GM12878 (cell line): Measurements from ENCODE around the gene CSF3R. TPM values are rescaled to one million over a fixed set of nuclear protein-coding genes. Genes with fewer than 3 reads are reported as not detected.

Experiments
- ATAC-seq: fragments of 200-7000 bp; cut with Tn5 transposase; 3 replicates; pipeline ENCODE4 v1.9.1; 2020; ENCODE audit warnings: mild to moderate bottlenecking, moderate library complexity
- BruUV-seq: library from RNA; stranded (reverse); fragments of 400-500 nt; replicated peaks from 2 replicates; lab custom pipeline; 2021; lab: Mats Ljungman, UMichigan
- CTCF ChIA-PET: fragments of 300-600 bp; sonication (Branson Sonifier 250); formaldehyde crosslinking; extraction: SDS; loops from one replicate; lab custom pipeline; 2021; ENCODE audit warnings: inconsistent platforms; lab: Yijun Ruan, JAX
- POLR2A ChIA-PET: fragments of 350-600 bp; formaldehyde crosslinking; extraction: SDS; loops from one replicate; lab custom pipeline; 2021; ENCODE audit warnings: inconsistent platforms; lab: Charles Lee
- RAD21 ChIA-PET: fragments of 300-600 bp; sonication (Branson Sonifier 250); formaldehyde crosslinking; loops from one replicate; lab custom pipeline; 2023; ENCODE audit warnings: antibody characterized with exemption; ENCODE audit not compliant: unreplicated experiment; lab: Charles Lee
- SMC1A ChIA-PET: fragments of 300-600 bp; sonication (Branson Sonifier 250); formaldehyde crosslinking; loops from one replicate; lab custom pipeline; 2023; ENCODE audit not compliant: unreplicated experiment, uncharacterized antibody; lab: Charles Lee
- DNase-seq: peaks from one replicate; pipeline ENCODE4 v3.0.0-alpha.2; 2011; ENCODE audit warnings: low read depth, low spot score
- FAIRE-seq: peaks from 3 replicates; lab custom pipeline; 2011; peaks lifted over from hg19 to GRCh38; lab: Jason Lieb, UNC
- H2AFZ ChIP-seq: 2 replicates; pipeline ENCODE4 v1.6.0; 2011; ENCODE audit warnings: low read depth, low read length, control low read depth; ENCODE audit not compliant: control insufficient read depth
- H3K27ac ChIP-seq: 2 replicates; pipeline ENCODE4 v1.5.1; 2011; ENCODE audit warnings: control low read depth; ENCODE audit not compliant: control insufficient read depth, insufficient read depth
- H3K27me3 ChIP-seq, 2 experiments: replicated peaks in 1 of 2; 2 replicates each; pipeline versions ENCODE4 v1.6.0 to v1.6.1; 2011; ENCODE audit warnings: low read length in 1 of 2; ENCODE audit not compliant: control insufficient read depth in 2 of 2, insufficient read depth in 2 of 2
- H3K36me3 ChIP-seq, 2 experiments: 2 replicates each; pipeline ENCODE4 v1.5.1; 2011; ENCODE audit warnings: low read length in 1 of 2; ENCODE audit not compliant: control insufficient read depth in 2 of 2, insufficient read depth in 2 of 2
- H3K4me1 ChIP-seq: 2 replicates; pipeline ENCODE4 v1.6.1; 2011; ENCODE audit warnings: mild to moderate bottlenecking, low read length, moderate library complexity, mixed read lengths; ENCODE audit not compliant: control insufficient read depth, insufficient read depth
- H3K4me2 ChIP-seq: 2 replicates; pipeline ENCODE4 v1.6.0; 2011; ENCODE audit warnings: control low read depth; ENCODE audit not compliant: control insufficient read depth, insufficient read depth
- H3K4me3 ChIP-seq: fragments of 200-600 bp; sonication (generic); 2 replicates; pipeline ENCODE4 v1.5.1; 2016
- H3K79me2 ChIP-seq: 2 replicates; pipeline ENCODE4 v1.6.0; 2011; ENCODE audit warnings: low read length; ENCODE audit not compliant: control insufficient read depth, insufficient read depth
- H3K9ac ChIP-seq: 2 replicates; pipeline ENCODE4 v1.8.0; 2011; ENCODE audit warnings: low read length, control low read depth, mixed read lengths; ENCODE audit not compliant: control insufficient read depth, insufficient read depth
- H3K9me3 ChIP-seq: replicated peaks from 3 replicates; pipeline ENCODE4 v1.5.1; 2011; ENCODE audit warnings: mild to moderate bottlenecking, low read length; ENCODE audit not compliant: control insufficient read depth, insufficient read depth
- H4K20me1 ChIP-seq: 2 replicates; pipeline ENCODE4 v1.6.0; 2011; ENCODE audit not compliant: control insufficient read depth, insufficient read depth
- BCL11A ChIP-seq: IDR thresholded peaks from 2 replicates; pipeline ENCODE4 v1.6.1; 2011; ENCODE audit warnings: low read depth, low read length
- IKZF1 ChIP-seq: fragments of 450-650 bp; conservative IDR thresholded peaks from 2 replicates; pipeline ENCODE4 v1.6.1; 2017; ENCODE audit warnings: antibody characterized with exemption, mild to moderate bottlenecking
- IKZF2 ChIP-seq, 2 experiments: fragments of 450-650 bp; IDR thresholded peaks; 2 replicates each; pipeline ENCODE4 v1.6.1; 2017; ENCODE audit warnings: mild to moderate bottlenecking in 2 of 2, moderate library complexity in 2 of 2
- IRF4 ChIP-seq: IDR thresholded peaks from 2 replicates; pipeline ENCODE4 v1.6.1; 2011; ENCODE audit warnings: low read depth, low read length
- KDM1A ChIP-seq: fragments of 200-600 bp; sonication (generic); IDR thresholded peaks from 2 replicates; pipeline ENCODE4 v1.6.1; 2016; ENCODE audit warnings: borderline replicate concordance
- MTA2 ChIP-seq: fragments of 450-650 bp; IDR thresholded peaks from 2 replicates; pipeline ENCODE4 v1.6.1; 2016; ENCODE audit warnings: low read depth, mild to moderate bottlenecking, moderate library complexity
- MYB ChIP-seq: fragments of 150-350 bp; IDR thresholded peaks from 2 replicates; pipeline ENCODE4 v1.6.1; 2014; ENCODE audit warnings: mild to moderate bottlenecking, low read depth, low read length, borderline replicate concordance
- NR2C1 ChIP-seq: fragments of 450-650 bp; IDR thresholded peaks from 2 replicates; pipeline ENCODE4 v1.6.1; 2017; ENCODE audit warnings: antibody characterized with exemption, mild to moderate bottlenecking, moderate library complexity
- POLR2AphosphoS2 ChIP-seq: IDR thresholded peaks from 2 replicates; pipeline ENCODE4 v1.6.1; 2011; ENCODE audit warnings: low read depth, mild to moderate bottlenecking, low read length, improper control_type of control experiment, moderate library complexity
- RB1 ChIP-seq: fragments of 450-650 bp; formaldehyde crosslinking; IDR thresholded peaks from 2 replicates; pipeline ENCODE4 v1.6.1; 2017; ENCODE audit warnings: mild to moderate bottlenecking, borderline replicate concordance
- RBBP5 ChIP-seq: fragments of 200-600 bp; sonication (generic); conservative IDR thresholded peaks from 2 replicates; pipeline ENCODE4 v1.6.1; 2016
- TBL1XR1 ChIP-seq: IDR thresholded peaks from 2 replicates; pipeline ENCODE4 v1.6.1; 2012; ENCODE audit warnings: low read depth, low read length, improper control_type of control experiment
- TCF12 ChIP-seq: IDR thresholded peaks from 2 replicates; pipeline ENCODE4 v1.6.1; 2011; ENCODE audit warnings: low read depth, mild to moderate bottlenecking, low read length
- ZNF622 ChIP-seq: fragments of 450-650 bp; IDR thresholded peaks from 2 replicates; pipeline ENCODE4 v1.6.1; 2017; ENCODE audit warnings: mild to moderate bottlenecking, inconsistent platforms
- ZZZ3 ChIP-seq: IDR thresholded peaks from 2 replicates; pipeline ENCODE4 v1.6.1; 2011; ENCODE audit warnings: low read depth; ENCODE audit not compliant: control insufficient read depth, insufficient read length
- WGBS: methylation state at CpG from one replicate; pipeline ENCODE4 v1.1.6; 2016; ENCODE audit warnings: low lambda C conversion rate; ENCODE audit not compliant: insufficient replicate concordance, insufficient coverage; ENCODE audit errors: missing lambda C conversion rate; 5-methylcytosine and 5-hydroxymethylcytosine counted together
- in situ Hi-C: fragments of 300-500 bp; cut with MboI; formaldehyde crosslinking; loops from 9 replicates; pipeline ENCODE4 v1.14.3; 2018; ENCODE audit warnings: mixed read lengths
- intact Hi-C: fragments of 100-400 bp; cut with micrococcal nuclease; formaldehyde crosslinking; loops from one replicate; pipeline ENCODE4 v1.14.2; 2022; ENCODE audit not compliant: unreplicated experiment
- polyA plus RNA-seq, 11 experiments: library from polyadenylated mRNA; depleted of rRNA in 4 of 11; unstranded in 6 of 11; stranded (reverse) in 5 of 11; fragments of >200 nt; fragmentation: Nextera tagmentation in 4 of 11; fragmentation: Illumina TruSeq in 1 of 11; extraction: Ambion mirVana in 4 of 11; extraction: Trizol in 1 of 11; gene quantifications; 1 replicate in 1 of 11; 2 replicates in 10 of 11; pipeline versions ENCODE4 v1.2.1 to v1.2.3, GENCODE V29; 2011 to 2016; ENCODE audit warnings: inconsistent platforms in 2 of 11, missing spikeins in 2 of 11, low read depth in 1 of 11
- total RNA-seq, 4 experiments: library from RNA; depleted of rRNA in 3 of 4; stranded (reverse); fragments of >200 nt in 3 of 4; fragmentation: Illumina TruSeq in 1 of 4; extraction: Trizol in 1 of 4; gene quantifications; 2 replicates each; pipeline versions ENCODE4 v1.2.1 to v1.2.3, GENCODE V29; 2013 to 2021
- TF ChIP-seq, protein P1 (sequence below): fragments of 450-650 bp; formaldehyde crosslinking; IDR thresholded peaks from 2 replicates; pipeline ENCODE4 v1.5.0; 2022; ENCODE audit warnings: mild to moderate bottlenecking, missing genetic modification characterization
- TF ChIP-seq, protein P2 (sequence below), 3 experiments: IDR thresholded peaks in 2 of 3; conservative IDR thresholded peaks in 1 of 3; 2 replicates each; pipeline ENCODE4 v1.5.1; 2011; ENCODE audit warnings: low read depth in 3 of 3, low read length in 3 of 3, mild to moderate bottlenecking in 3 of 3, control low read depth in 2 of 3, moderate library complexity in 2 of 3, inconsistent platforms in 1 of 3, mixed read lengths in 1 of 3; ENCODE audit not compliant: control insufficient read depth in 2 of 3, insufficient read depth in 1 of 3; ENCODE audit errors: extremely low read depth in 1 of 3
- TF ChIP-seq, protein P3 (sequence below): IDR thresholded peaks from 2 replicates; pipeline ENCODE4 v1.6.1; 2012; ENCODE audit warnings: low read length, inconsistent platforms

The CSF3R gene
- total and polyA plus RNA-seq, 10 of the 15 experiments (the other 5 are each of a cell fraction or from before 2014, with no cell fraction given) = 0.13 TPM; not detected in 9

DNA sequence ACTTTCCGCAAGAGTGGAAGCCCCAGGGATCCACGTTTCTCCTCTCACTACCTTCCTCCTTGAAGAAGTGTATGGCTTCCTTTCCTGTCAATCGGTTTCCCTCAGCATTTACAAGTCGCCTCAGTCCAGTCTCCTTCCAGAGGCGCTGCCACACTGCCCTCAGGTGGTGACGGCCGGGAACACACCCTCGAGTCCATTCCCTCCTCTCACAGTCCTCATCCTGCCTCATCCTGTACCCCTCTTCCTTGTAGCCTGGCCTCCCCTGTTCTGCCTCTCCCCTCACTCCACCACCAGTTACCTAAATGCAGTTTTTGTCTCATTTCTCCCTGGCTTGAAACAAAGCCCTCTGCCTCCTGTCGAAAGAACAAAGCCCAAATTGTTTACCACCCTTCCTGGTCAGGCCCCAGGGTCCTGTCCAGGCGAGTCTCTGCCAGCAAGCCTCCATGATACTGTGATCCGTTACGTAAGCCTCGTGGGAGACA is 61.8 kb downstream of the CSF3R start:
- intact Hi-C loops = loop anchor here (1.0 to 5.0 kb wide), 3 partner anchors 79 to 324 kb away; partner anchors contain the start of gene TRAPPC3
- peak; percentile 100 for ATAC-seq
- H3K79me2 ChIP-seq = no peaks in the 10 kb centered on the region
- no TSS peak for BruUV-seq
- H3K4me2 ChIP-seq = peak overlapping the region; percentile 75; the same call in 1 of the 2 replicates
- no peaks in the 10 kb centered on the region for H3K36me3 ChIP-seq
- peaks cover 6% of the 10 kb centered on the region; the same call in 1 of the 2 replicates for H3K4me1 ChIP-seq
- POLR2A ChIA-PET = interaction anchor here (1.0 to 1.3 kb wide), 3 partner anchors 36 to 135 kb away, joined by 3 to 4 read pairs (median 3); partner anchors contain the start of gene STK40
- in situ Hi-C loops = loop anchor here (5.0 kb wide), 1 partner anchor 74 kb away; no protein-coding TSS in a partner anchor
- no peaks in the 10 kb centered on the region for H3K27me3 ChIP-seq
- SMC1A ChIA-PET = interaction anchor here (0.6 to 2.9 kb wide), 17 partner anchors 32 to 271 kb away, joined by 3 to 16 read pairs (median 5); partner anchors contain the start of genes EVA1B and TRAPPC3
- H3K9ac ChIP-seq = peak overlapping the region; percentile 40; the same call in 1 of the 2 replicates
- H3K4me3 ChIP-seq = no peak overlapping the region
- no peaks in the 10 kb centered on the region for H3K9me3 ChIP-seq
- peak overlapping the region; percentile 93 for H2AFZ ChIP-seq
- FAIRE-seq = peak; percentile 97
- CTCF ChIA-PET = interaction anchor here (0.7 to 5.0 kb wide), 16 partner anchors 18 to 271 kb away, joined by 3 to 59 read pairs (median 8); partner anchors contain the start of genes EVA1B and TRAPPC3
- H3K27ac ChIP-seq = peak overlapping the region; percentile 31; the same call in 1 of the 2 replicates
- WGBS = 15% methylated on average over 13 of the region's 13 CpGs
- DNase-seq = peak; percentile 74
- RAD21 ChIA-PET = interaction anchor here (1.1 to 4.6 kb wide), 9 partner anchors 30 to 326 kb away, joined by 3 to 37 read pairs (median 6); partner anchors contain the start of gene EVA1B
- no peaks in the 10 kb centered on the region for H4K20me1 ChIP-seq
- TF ChIP-seq, protein P1, sequence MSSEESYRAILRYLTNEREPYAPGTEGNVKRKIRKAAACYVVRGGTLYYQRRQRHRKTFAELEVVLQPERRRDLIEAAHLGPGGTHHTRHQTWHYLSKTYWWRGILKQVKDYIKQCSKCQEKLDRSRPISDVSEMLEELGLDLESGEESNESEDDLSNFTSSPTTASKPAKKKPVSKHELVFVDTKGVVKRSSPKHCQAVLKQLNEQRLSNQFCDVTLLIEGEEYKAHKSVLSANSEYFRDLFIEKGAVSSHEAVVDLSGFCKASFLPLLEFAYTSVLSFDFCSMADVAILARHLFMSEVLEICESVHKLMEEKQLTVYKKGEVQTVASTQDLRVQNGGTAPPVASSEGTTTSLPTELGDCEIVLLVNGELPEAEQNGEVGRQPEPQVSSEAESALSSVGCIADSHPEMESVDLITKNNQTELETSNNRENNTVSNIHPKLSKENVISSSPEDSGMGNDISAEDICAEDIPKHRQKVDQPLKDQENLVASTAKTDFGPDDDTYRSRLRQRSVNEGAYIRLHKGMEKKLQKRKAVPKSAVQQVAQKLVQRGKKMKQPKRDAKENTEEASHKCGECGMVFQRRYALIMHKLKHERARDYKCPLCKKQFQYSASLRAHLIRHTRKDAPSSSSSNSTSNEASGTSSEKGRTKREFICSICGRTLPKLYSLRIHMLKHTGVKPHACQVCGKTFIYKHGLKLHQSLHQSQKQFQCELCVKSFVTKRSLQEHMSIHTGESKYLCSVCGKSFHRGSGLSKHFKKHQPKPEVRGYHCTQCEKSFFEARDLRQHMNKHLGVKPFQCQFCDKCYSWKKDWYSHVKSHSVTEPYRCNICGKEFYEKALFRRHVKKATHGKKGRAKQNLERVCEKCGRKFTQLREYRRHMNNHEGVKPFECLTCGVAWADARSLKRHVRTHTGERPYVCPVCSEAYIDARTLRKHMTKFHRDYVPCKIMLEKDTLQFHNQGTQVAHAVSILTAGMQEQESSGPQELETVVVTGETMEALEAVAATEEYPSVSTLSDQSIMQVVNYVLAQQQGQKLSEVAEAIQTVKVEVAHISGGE (CRISPR knock-in tag) = no peak
- TF ChIP-seq KDM1A (no peak), NR2C1 (no peak), IKZF1 (no peak; the same call in 1 of the 2 replicates), TCF12 (no peak), TBL1XR1 (no peak), IKZF2 (IDR thresholded peaks at IDR 0.05) (no peak), MTA2 (no peak), POLR2AphosphoS2 (no peak), ZNF622 (no peak), RB1 (peak; percentile 84; the same call in 1 of the 2 replicates), RBBP5 (no peak), IRF4 (0 out of 2 replicates have a peak, but pooled peaks have one; percentile 14), ZZZ3 (no peak), BCL11A (no peak), MYB (no peak)
- TF ChIP-seq, protein P2, sequence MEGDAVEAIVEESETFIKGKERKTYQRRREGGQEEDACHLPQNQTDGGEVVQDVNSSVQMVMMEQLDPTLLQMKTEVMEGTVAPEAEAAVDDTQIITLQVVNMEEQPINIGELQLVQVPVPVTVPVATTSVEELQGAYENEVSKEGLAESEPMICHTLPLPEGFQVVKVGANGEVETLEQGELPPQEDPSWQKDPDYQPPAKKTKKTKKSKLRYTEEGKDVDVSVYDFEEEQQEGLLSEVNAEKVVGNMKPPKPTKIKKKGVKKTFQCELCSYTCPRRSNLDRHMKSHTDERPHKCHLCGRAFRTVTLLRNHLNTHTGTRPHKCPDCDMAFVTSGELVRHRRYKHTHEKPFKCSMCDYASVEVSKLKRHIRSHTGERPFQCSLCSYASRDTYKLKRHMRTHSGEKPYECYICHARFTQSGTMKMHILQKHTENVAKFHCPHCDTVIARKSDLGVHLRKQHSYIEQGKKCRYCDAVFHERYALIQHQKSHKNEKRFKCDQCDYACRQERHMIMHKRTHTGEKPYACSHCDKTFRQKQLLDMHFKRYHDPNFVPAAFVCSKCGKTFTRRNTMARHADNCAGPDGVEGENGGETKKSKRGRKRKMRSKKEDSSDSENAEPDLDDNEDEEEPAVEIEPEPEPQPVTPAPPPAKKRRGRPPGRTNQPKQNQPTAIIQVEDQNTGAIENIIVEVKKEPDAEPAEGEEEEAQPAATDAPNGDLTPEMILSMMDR (IDR thresholded peaks at IDR 0.05 in 2 of 3, conservative IDR thresholded peaks at IDR 0.05 in 1 of 3; ENCODE audit: control insufficient read depth in 2 of 3, extremely low read depth in 1 of 3, insufficient read depth in 1 of 3, low read depth in 3 of 3, low read length in 3 of 3) = peak; percentile 95 to 98 (median 96); a peak in 5 of 6 replicates
- TF ChIP-seq, protein P3, sequence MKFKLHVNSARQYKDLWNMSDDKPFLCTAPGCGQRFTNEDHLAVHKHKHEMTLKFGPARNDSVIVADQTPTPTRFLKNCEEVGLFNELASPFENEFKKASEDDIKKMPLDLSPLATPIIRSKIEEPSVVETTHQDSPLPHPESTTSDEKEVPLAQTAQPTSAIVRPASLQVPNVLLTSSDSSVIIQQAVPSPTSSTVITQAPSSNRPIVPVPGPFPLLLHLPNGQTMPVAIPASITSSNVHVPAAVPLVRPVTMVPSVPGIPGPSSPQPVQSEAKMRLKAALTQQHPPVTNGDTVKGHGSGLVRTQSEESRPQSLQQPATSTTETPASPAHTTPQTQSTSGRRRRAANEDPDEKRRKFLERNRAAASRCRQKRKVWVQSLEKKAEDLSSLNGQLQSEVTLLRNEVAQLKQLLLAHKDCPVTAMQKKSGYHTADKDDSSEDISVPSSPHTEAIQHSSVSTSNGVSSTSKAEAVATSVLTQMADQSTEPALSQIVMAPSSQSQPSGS = no peak
